Naive B cell (primary cell): ENCODE results near the gene GPR176. TPM values are rescaled to one million over a fixed set of nuclear protein-coding genes. Genes with fewer than 3 reads are reported as not detected.
A peak's percentile ranks its signal among the peaks of the same experiment; 100 is the strongest.

Experiments
- ATAC-seq, 2 donors: fragments of 150-1000 bp; cut with Tn5 transposase; 2 replicates each; pipeline ENCODE4 v1.10.0; 2021; ENCODE audit warnings: low read depth in 2 of 2, mild to moderate bottlenecking in 2 of 2, moderate library complexity in 2 of 2
- DNase-seq: peaks from one replicate; pipeline ENCODE4 v3.0.0; 2022
- H3K27ac Mint-ChIP-seq, 6 donors: one replicate each; pipeline ENCODE4 v1.8.0; 2020 to 2022; ENCODE audit warnings: mild to moderate bottlenecking in 6 of 6, mixed read lengths in 6 of 6, moderate library complexity in 5 of 6, inconsistent platforms in 2 of 6
- H3K27me3 Mint-ChIP-seq, 3 donors: one replicate each; pipeline ENCODE4 v1.8.0; 2021 to 2022; ENCODE audit warnings: mixed read lengths in 3 of 3, mild to moderate bottlenecking in 1 of 3
- H3K36me3 Mint-ChIP-seq, 2 donors: one replicate each; pipeline ENCODE4 v1.8.0; 2020 to 2022; ENCODE audit warnings: mixed read lengths in 2 of 2, inconsistent platforms in 1 of 2, mild to moderate bottlenecking in 1 of 2
- H3K4me1 Mint-ChIP-seq, 3 donors: one replicate each; pipeline ENCODE4 v1.8.0; 2020 to 2022; ENCODE audit warnings: mixed read lengths in 3 of 3, inconsistent platforms in 1 of 3, mild to moderate bottlenecking in 1 of 3, moderate library complexity in 1 of 3
- H3K4me3 Mint-ChIP-seq, 8 donors: one replicate each; pipeline ENCODE4 v1.8.0; 2020 to 2022; ENCODE audit warnings: mild to moderate bottlenecking in 8 of 8, mixed read lengths in 8 of 8, moderate library complexity in 8 of 8, inconsistent platforms in 2 of 8
- H3K9me3 Mint-ChIP-seq, 7 donors: one replicate each; pipeline ENCODE4 v1.8.0; 2020 to 2022; ENCODE audit warnings: mixed read lengths in 7 of 7, mild to moderate bottlenecking in 5 of 7, inconsistent platforms in 2 of 7, moderate library complexity in 1 of 7
- polyA plus RNA-seq, 6 donors: library from polyadenylated mRNA; unstranded; fragments of 300-500 nt; fragmentation: Illumina TruSeq; gene quantifications; one replicate each; pipeline ENCODE4 v1.2.3, GENCODE V29; 2021; ENCODE audit warnings: low read depth in 6 of 6

GPR176 gene
- polyA plus RNA-seq, 6 donors from 2014 or later, result 0.12 to 0.15 TPM; not detected in 4

DNA sequence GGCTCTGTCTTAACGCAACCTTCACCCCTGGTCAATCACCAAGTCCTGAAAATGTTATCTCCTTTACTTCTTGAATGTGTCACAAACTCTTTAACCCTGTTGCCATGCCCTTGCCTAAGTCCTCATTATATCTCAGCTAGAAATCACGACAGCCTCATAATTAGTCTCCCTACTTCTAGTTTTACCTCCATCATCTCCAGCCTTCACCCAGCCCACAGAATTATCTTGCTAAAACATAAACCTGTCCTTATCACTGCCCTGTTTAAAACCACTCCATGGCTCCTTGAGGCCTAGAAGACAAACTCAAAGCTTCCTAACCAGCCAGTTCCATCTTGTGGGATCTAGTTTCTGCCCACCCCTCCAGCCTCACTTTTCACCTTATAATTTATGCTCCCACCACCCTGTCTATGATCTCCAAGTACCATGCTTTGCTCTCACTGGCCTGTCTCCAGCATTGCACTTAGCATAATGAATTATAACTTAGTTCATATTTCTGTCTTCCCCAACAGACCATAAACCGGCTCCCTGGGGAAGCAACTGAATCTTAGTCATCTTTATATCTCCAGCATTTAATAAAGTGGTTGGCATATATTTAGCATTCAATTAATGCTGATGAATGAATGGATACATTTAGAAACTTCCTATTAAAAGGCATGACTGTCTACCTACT lies 39.2 kb downstream of the GPR176 start:
- DNase-seq (no peak), ATAC-seq (no peak)
- no peak overlapping the region for H3K4me3 Mint-ChIP-seq
- no peaks in the 10 kb centered on the region for H3K36me3 Mint-ChIP-seq
- H3K4me1 Mint-ChIP-seq, result no peaks in the 10 kb centered on the region
- no peaks in the 10 kb centered on the region for H3K9me3 Mint-ChIP-seq
- no peak overlapping the region for H3K27ac Mint-ChIP-seq
- no peaks in the 10 kb centered on the region for H3K27me3 Mint-ChIP-seq

DNA sequence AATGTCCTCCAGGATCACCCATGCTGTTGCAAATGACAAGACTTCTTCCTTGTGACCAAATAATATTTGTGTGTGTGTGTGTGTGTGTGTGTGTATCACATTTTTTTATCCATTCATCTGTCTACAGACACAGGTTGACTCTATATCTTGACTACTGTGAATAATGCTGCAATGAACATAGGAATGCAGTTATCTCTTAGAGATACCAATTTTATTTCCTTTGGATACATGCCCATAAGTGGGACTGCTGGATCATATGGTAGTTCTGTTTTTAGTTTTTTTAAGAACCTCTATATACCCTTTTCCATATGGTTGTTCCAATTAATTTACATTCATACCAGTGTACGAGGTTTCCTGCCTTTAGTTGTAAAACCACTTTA lies 41.7 kb downstream of the GPR176 start:
- Mint-ChIP-seq H3K4me3 (no peak overlapping the region), H3K9me3 (no peaks in the 10 kb centered on the region), H3K27ac (no peak overlapping the region), H3K36me3 (no peaks in the 10 kb centered on the region), H3K4me1 (no peaks in the 10 kb centered on the region), H3K27me3 (no peaks in the 10 kb centered on the region)
- ATAC-seq (no peak), DNase-seq (no peak)

DNA sequence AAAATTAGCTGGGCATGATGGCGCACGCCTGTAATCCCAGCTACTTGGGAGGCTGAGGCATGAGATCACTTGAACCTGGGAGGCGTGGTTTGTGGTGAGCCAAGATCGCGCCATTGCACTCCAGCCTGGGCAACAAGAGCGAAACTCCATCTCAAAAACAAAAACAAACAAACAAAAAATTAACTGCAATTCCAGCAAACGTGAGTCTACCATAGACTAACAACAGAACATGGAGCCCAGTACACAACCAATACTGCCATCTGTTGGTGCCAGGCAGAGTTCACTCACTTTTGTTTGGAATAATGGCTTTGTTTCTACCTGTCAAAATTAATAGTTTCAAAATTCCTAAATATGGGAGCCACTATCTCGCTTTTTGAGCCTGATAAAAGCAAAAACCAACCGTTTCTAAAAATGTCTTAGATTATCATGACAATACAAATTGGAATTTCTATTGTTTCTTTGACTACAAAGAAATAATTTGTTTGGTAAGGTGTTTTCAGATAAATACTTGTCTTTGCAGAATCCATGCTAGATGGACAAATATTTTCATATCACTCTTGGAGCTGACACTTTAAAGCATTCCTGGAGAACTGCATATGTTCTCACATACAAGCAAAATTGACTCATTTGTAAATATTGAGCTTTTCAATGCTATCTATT lies 45.0 kb downstream of the GPR176 start:
- ATAC-seq, result no peak
- Mint-ChIP-seq H3K9me3 (peaks cover 0 to under 1% (median 0%) of the 10 kb centered on the region in 7 donors), H3K27me3 (no peaks in the 10 kb centered on the region), H3K4me1 (no peaks in the 10 kb centered on the region), H3K36me3 (no peaks in the 10 kb centered on the region), H3K27ac (no peak overlapping the region), H3K4me3 (no peak overlapping the region)
- no peak for DNase-seq

DNA sequence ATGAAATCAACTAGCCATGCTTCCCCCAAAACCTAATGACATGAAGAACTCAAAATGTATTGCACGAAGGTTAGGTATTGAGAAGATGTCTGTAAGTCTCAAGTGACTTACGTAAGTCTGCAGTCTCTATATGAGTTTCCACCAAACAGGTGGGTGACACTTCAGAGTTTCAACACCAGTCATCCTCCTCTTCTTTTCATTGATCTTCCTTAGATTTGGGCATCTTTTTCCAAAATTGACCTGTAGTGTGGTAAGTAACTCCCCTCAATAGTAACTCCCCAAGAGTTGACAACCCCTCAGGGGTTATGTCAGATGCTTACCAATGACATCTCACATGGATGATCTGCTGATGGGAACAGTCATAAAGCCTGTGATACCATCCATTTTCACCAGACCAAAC lies 46.1 kb downstream of the GPR176 start:
- peaks cover 0 to 1% (median 0%) of the 10 kb centered on the region in 7 donors for H3K9me3 Mint-ChIP-seq
- no peak overlapping the region for H3K4me3 Mint-ChIP-seq
- H3K36me3 Mint-ChIP-seq, result no peaks in the 10 kb centered on the region

DNA sequence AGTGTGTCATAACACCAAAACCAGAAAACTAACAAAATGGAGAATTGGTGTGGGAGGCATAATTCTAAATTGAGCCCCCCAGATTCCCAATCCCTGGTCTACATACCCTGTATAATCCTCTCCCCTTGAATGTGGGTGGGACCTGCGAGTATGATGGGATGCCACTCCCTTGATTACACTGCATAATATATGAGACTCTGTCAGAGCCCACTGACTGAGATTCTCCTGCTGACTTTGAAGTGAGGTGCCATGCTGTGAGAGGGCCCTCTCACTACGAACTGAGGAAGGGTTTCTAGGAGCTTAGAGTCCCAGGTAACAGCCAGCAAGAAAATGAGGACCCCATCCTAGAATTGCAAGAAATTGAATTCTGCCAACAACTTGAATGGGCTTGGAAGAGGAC lies 49.5 kb downstream of the GPR176 start:
- no peak for ATAC-seq
- no peak for DNase-seq

More for the DNA sequence above, 46.1 kb downstream of the GPR176 start:
- no peaks in the 10 kb centered on the region for H3K4me1 Mint-ChIP-seq
- ATAC-seq, result no peak
- H3K27me3 Mint-ChIP-seq, result no peaks in the 10 kb centered on the region
- no peak for DNase-seq
- H3K27ac Mint-ChIP-seq, result no peak overlapping the region

DNA sequence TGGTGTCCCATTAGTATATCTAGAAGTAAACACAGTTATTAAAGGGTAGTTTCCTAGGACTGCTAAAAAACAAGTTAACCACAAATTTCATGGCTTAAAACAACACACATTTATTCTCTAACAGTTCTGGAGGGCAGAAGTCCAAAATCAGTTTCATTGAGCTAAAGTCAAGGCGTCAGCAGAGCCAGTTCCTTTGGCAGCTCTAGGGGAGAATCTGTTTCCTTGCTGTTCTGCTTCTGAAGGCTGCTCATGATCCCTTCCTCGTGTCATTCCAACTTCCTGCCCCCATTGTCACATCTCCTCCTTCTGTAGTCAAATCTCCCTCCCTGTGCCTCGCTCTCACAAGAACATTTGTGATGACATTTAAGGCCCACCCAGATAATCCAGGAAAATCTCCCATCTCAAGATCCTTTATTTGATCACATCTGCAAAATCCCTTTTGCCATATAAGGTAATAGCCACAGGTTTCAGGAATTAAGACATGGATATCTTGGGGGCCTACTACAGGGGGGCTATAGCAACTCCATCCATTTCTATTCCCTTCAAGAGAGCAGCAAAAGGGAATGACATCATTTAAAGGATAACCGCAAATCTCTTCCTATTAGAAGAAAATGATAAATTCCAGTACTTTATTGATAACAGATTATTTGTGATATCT lies 50.1 kb downstream of the GPR176 start:
- Mint-ChIP-seq H3K36me3 (no peaks in the 10 kb centered on the region), H3K4me1 (no peaks in the 10 kb centered on the region), H3K4me3 (no peak overlapping the region), H3K27ac (peak overlapping the region in 1 of 6 donors; percentile 28), H3K9me3 (peaks cover 0 to 1% (median 0%) of the 10 kb centered on the region in 7 donors), H3K27me3 (peaks cover 0 to 13% (median 6%) of the 10 kb centered on the region in 3 donors)
- DNase-seq (no peak), ATAC-seq (no peak)

More for the DNA sequence above, 49.5 kb downstream of the GPR176 start:
- H3K27ac Mint-ChIP-seq, result no peak overlapping the region
- H3K27me3 Mint-ChIP-seq, result peaks cover 0 to 13% (median 6%) of the 10 kb centered on the region in 3 donors
- H3K4me3 Mint-ChIP-seq, result no peak overlapping the region
- no peaks in the 10 kb centered on the region for H3K36me3 Mint-ChIP-seq
- peaks cover 0 to 1% (median 0%) of the 10 kb centered on the region in 7 donors for H3K9me3 Mint-ChIP-seq
- no peaks in the 10 kb centered on the region for H3K4me1 Mint-ChIP-seq

DNA sequence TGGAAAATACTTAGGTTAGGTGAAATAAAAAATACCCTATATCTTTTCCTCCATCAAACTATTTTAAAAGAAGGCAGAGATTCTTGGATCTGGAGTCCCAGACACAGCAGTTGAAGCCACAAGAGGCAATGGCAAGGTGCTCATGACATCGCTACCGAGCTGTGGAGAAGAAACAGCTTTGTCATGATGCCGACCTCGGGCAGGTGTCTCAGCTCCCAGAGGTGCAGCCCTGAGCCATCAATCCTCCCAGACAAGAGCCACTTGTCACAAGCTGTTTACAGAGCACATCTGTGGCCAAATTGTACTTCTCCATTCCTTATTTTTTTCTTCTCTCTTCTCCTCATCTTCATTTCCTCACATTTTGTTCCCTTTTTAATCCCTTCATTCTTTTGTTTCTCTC lies 50.8 kb downstream of the GPR176 start:
- H3K36me3 Mint-ChIP-seq, result no peaks in the 10 kb centered on the region
- no peak overlapping the region for H3K4me3 Mint-ChIP-seq
- peak overlapping the region in 1 of 6 donors; percentile 16 for H3K27ac Mint-ChIP-seq
- no peaks in the 10 kb centered on the region for H3K4me1 Mint-ChIP-seq
- ATAC-seq, result no peak
- no peak for DNase-seq
- H3K27me3 Mint-ChIP-seq, result peaks cover 0 to 13% (median 6%) of the 10 kb centered on the region in 3 donors
- peaks cover 0 to 1% (median 0%) of the 10 kb centered on the region in 7 donors for H3K9me3 Mint-ChIP-seq

DNA sequence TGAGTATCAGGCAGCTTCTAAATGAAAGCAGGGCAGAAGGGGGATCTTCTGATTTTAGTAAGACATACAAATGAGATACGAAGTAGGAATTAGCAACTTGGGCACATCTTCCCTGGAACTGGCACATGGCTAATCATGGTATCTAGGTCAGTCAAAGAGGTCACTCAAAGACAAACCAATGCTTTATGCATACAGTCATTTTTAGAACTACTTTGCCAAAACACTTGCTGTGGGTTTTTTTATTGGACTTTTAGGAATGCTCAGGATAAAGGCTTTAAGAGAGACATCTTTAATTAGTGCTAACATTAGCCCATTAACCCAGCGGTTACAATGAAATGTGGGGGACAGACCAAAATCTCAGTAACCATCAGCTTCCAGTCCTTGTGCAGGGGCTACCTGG lies 51.7 kb downstream of the GPR176 start:
- no peak for ATAC-seq
- Mint-ChIP-seq H3K4me1 (no peaks in the 10 kb centered on the region), H3K27me3 (peaks cover 0 to 13% (median 6%) of the 10 kb centered on the region in 3 donors), H3K9me3 (peaks cover 0 to 1% (median 0%) of the 10 kb centered on the region in 7 donors), H3K27ac (no peak overlapping the region), H3K36me3 (no peaks in the 10 kb centered on the region), H3K4me3 (no peak overlapping the region)
- no peak for DNase-seq

DNA sequence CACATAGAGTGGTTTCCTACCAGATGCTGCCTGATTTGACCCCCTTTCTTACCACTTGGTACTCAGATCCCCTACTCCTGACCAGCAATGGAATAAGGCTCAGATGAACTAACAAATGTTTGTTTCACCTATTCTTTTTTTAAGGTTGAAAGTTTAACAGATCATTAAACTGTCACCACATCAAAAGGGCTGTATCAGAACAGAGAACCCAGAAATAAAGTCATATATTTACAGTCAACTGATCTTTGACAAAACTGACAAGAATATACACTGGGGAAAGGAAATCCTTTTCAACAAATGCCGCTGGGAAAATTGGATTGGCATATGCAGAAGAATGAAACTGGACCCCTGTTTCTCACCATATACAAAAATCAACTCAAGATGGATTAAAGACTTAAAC lies 56.0 kb downstream of the GPR176 start:
- Mint-ChIP-seq H3K27me3 (peaks cover 0 to 13% (median 6%) of the 10 kb centered on the region in 3 donors), H3K9me3 (no peaks in the 10 kb centered on the region), H3K4me3 (no peak overlapping the region), H3K36me3 (no peaks in the 10 kb centered on the region), H3K27ac (peak overlapping the region in 1 of 6 donors; percentile 17), H3K4me1 (no peaks in the 10 kb centered on the region)
- no peak for ATAC-seq
- no peak for DNase-seq

DNA sequence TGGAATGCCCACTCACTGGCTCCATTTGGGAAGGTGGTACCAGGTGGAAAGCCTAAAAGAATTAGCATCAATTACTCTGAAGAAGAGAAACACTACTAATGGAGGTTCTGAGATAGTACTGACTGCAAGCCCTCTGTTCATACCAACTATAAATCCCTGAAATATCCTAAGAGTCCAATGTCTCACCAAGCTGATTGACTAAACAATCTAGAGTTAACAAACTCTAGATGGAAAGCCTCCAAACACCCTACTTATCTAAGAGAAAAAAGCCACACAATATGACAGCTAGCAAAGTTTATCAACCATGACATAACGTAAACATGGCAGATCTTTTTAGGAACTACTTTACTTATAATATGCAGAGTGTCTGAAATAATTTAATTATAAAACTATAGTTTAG lies 59.2 kb downstream of the GPR176 start:
- DNase-seq (no peak), ATAC-seq (no peak)
- H3K4me1 Mint-ChIP-seq, result no peaks in the 10 kb centered on the region
- H3K4me3 Mint-ChIP-seq, result no peak overlapping the region
- peaks cover 0 to 2% (median 0%) of the 10 kb centered on the region in 7 donors for H3K9me3 Mint-ChIP-seq
- H3K36me3 Mint-ChIP-seq, result no peaks in the 10 kb centered on the region
- no peak overlapping the region for H3K27ac Mint-ChIP-seq
- no peaks in the 10 kb centered on the region for H3K27me3 Mint-ChIP-seq

DNA sequence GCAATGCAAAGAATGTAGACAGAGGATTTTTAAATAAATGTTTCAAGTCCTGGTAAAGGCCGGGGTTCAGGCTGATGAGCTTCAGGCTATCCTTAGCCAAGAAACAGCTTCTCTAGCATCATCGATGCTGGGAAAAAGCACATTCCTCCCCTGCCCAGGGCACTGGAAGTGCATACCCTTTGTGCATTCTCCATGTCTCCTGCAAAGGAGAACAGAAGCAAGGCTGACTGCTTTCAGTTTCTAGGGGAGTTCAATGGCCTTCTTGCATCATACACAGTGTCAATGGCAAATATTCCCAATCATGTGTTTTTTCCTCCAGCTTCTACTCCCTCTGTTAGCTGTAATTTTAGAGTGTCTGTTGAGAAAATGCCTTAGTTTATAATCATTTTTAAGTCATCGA lies 59.9 kb downstream of the GPR176 start:
- no peaks in the 10 kb centered on the region for H3K4me1 Mint-ChIP-seq
- DNase-seq, result no peak
- H3K4me3 Mint-ChIP-seq, result no peak overlapping the region
- H3K9me3 Mint-ChIP-seq, result peaks cover 0 to 2% (median 0%) of the 10 kb centered on the region in 7 donors
- H3K27me3 Mint-ChIP-seq, result no peaks in the 10 kb centered on the region
- ATAC-seq, result no peak
- no peak overlapping the region for H3K27ac Mint-ChIP-seq
- no peaks in the 10 kb centered on the region for H3K36me3 Mint-ChIP-seq

DNA sequence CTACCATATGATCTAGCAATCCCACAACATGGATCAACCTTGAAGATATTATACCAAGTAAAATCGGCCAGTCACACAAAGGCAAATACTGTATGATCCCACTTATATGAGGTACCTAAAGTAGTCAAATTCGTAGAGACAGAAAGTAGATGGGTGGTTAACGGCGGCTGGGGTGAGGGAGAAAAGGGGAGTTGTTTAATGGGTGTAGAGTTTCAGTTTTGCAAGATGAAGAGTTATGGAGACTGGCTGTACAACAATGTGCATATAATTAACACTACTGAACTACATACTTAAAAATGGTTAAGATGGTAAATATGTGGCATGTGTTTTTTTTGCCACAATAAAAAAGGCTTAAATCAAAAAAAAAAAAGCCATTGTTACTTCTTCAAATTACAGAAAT lies 60.4 kb downstream of the GPR176 start:
- Mint-ChIP-seq H3K4me3 (no peak overlapping the region), H3K4me1 (no peaks in the 10 kb centered on the region), H3K27ac (no peak overlapping the region), H3K27me3 (no peaks in the 10 kb centered on the region), H3K36me3 (no peaks in the 10 kb centered on the region), H3K9me3 (peaks cover 0 to 2% (median 0%) of the 10 kb centered on the region in 7 donors)
- DNase-seq, result no peak
- no peak for ATAC-seq

DNA sequence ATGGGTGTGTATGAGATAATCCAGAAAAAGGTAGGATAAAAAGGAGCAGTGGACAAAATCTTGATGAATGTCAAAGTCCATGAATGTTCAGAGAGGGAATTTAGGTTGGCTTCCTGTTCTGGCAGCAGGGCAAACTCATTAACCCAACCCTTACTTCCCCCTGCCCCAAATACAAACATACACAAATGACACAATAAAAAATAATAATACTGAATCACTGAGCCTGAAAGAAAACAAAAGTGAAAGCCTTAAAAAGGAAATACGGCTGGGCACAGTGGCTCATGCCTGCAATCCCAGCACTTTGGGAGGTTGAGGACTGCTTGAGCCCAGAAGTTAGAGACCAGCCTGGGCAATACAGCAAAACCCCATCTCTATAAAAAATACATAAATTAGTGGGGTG lies 62.9 kb downstream of the GPR176 start:
- Mint-ChIP-seq H3K9me3 (peaks cover 0 to 2% (median 0%) of the 10 kb centered on the region in 7 donors), H3K36me3 (no peaks in the 10 kb centered on the region), H3K27me3 (no peaks in the 10 kb centered on the region), H3K4me3 (no peak overlapping the region), H3K27ac (no peak overlapping the region), H3K4me1 (no peaks in the 10 kb centered on the region)
- ATAC-seq, result no peak
- no peak for DNase-seq

DNA sequence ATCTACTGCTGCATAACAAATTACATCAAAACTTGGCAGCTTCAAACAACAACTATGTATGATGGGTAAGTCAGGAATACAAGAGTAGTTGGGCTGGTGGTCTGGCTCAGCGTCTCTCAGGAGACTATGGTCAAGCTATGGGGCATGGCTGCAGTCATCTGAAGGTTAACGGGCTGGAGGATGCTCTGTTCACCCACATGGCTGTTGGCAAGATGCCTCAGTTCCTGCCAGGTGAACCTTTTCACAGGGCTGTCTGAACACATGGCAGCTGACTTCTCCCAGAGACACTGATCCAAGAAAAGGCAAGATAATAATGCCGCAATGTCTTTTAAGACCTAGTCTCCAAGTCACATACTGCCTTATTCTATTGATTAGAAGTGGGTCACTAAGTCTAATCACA lies 63.7 kb downstream of the GPR176 start:
- no peak for ATAC-seq

More for the DNA sequence above, 63.7 kb downstream of the GPR176 start:
- H3K27ac Mint-ChIP-seq, result no peak overlapping the region
- H3K9me3 Mint-ChIP-seq, result peaks cover 0 to 2% (median 0%) of the 10 kb centered on the region in 7 donors
- DNase-seq, result no peak
- H3K4me3 Mint-ChIP-seq, result no peak overlapping the region
- H3K4me1 Mint-ChIP-seq, result no peaks in the 10 kb centered on the region
- H3K27me3 Mint-ChIP-seq, result no peaks in the 10 kb centered on the region
- H3K36me3 Mint-ChIP-seq, result no peaks in the 10 kb centered on the region
